ENCODE data around the gene PFDN1.
A peak's percentile ranks its signal among the peaks of the same experiment; 100 is the strongest.

Gene PFDN1

DNA sequence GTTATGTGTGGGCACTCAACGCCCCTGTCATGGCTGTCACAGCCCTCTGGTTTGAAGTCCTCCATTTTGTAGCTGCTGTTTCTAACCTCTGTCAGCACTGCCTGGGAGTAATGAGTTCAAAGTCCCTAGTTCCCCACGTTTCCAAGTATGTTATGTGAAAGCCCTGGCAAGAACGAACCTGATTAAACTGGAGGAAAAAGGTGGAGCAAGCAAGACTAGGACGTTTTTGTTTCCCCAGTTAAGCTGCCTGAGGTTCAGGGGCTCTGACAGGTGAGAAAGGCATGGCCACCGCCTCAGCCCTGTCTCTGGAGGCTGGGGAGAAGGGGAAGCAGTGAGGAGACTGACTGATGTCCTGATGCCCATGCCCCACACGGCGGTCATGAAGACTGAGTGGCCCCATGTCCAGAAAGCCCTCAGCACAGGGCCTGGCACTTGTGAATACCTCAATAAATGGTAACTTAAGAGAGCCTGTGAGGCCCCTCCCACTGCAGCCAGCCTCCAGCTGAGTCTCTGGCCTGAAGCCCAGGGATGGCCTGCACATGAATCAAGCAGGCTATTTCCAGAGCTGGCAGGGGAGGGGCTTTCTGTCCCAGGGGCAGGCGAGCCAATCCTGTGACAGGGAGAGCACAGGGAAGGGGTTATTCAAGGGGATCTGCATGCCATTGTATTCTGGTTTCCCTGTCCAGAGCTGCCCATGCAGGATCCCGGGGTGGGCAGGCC, 61.8 kb downstream of the PFDN1 start:
- DNase-seq (ENCODE audit: low spot score) = no peak
- in situ Hi-C loops (cut with MboI; ENCODE audit: low sequenced_read_pairs, unreplicated experiment) = loop anchor here (25.0 kb wide), 1 partner anchor 471 kb away; the partner anchor contains the start of gene ZMAT2
- TF ChIP-seq, protein P1, sequence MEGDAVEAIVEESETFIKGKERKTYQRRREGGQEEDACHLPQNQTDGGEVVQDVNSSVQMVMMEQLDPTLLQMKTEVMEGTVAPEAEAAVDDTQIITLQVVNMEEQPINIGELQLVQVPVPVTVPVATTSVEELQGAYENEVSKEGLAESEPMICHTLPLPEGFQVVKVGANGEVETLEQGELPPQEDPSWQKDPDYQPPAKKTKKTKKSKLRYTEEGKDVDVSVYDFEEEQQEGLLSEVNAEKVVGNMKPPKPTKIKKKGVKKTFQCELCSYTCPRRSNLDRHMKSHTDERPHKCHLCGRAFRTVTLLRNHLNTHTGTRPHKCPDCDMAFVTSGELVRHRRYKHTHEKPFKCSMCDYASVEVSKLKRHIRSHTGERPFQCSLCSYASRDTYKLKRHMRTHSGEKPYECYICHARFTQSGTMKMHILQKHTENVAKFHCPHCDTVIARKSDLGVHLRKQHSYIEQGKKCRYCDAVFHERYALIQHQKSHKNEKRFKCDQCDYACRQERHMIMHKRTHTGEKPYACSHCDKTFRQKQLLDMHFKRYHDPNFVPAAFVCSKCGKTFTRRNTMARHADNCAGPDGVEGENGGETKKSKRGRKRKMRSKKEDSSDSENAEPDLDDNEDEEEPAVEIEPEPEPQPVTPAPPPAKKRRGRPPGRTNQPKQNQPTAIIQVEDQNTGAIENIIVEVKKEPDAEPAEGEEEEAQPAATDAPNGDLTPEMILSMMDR (IDR thresholded peaks at IDR 0.05; ENCODE audit: borderline replicate concordance, control extremely low read depth, extremely low read depth, insufficient read depth, missing control alignments) = no peak

DNA sequence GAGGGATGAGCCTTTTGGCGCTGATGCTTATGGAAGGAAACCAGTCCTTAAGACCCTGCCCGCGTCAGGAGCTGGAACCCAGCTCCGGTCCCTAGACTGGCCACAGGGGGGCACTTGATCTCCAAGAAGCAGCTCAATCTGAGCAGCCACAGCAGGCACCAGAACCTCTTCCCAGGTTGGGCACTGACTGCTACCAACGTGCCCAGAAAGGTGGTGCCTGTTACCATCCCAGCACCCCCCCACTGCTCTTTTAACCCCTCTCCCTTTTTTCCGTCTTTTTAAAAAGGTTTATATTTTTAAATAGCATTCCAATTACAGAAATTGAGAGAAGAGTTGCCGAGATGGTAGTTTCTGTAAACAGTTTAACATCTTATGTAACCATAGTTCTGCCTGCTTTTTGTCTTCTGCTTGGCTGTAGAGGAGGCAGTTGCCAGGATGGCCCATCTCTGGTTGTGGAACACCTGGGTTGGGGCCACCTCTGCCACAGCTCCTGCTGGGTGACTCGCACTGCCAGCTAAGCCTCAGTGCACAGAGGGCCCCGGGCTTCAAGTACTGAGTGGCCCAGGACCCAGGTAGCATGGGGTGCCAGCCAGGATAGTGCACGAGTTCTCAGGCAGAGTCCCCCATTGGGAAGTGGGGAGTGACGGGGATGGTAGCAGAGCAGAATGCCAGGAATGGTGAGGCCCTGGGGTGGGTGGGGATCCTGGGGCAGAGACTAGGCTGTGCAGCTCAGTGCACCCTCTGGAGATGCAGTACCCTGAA, 62.8 kb downstream of the PFDN1 start:
- in situ Hi-C loops (cut with MboI; ENCODE audit: low sequenced_read_pairs, unreplicated experiment) = loop anchor here (25.0 kb wide), 1 partner anchor 472 kb away; the partner anchor contains the start of gene ZMAT2
- TF ChIP-seq, protein P1 (IDR thresholded peaks at IDR 0.05; ENCODE audit: borderline replicate concordance, control extremely low read depth, extremely low read depth, insufficient read depth, missing control alignments) = peak; percentile 55
- peak; percentile 78 for DNase-seq (ENCODE audit: low spot score)

DNA sequence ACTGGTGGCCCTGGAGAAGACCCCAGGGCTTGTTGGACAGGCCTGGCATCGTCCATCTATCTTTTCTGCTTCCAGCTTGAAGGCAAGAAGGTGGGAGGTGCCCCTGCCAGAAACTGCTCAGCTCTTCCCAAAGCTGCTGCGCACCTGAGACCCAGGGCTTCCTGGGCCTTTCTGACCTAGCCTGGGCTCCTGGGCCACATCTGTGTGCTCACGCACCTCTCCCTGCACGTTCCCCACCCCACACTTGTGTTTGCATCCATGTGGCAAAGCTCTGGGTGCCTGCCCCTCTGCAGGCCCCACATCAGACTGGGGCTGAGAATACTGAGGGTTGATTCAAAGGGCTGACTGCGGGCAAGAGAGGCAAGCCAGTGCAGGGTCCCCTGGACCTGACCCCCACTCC, 63.4 kb downstream of the PFDN1 start:
- no peak for DNase-seq (ENCODE audit: low spot score)
- in situ Hi-C loops (cut with MboI; ENCODE audit: low sequenced_read_pairs, unreplicated experiment) = loop anchor here (25.0 kb wide), 1 partner anchor 473 kb away; the partner anchor contains the start of gene ZMAT2
- TF ChIP-seq, protein P1 (IDR thresholded peaks at IDR 0.05; ENCODE audit: borderline replicate concordance, control extremely low read depth, extremely low read depth, insufficient read depth, missing control alignments) = no peak

DNA sequence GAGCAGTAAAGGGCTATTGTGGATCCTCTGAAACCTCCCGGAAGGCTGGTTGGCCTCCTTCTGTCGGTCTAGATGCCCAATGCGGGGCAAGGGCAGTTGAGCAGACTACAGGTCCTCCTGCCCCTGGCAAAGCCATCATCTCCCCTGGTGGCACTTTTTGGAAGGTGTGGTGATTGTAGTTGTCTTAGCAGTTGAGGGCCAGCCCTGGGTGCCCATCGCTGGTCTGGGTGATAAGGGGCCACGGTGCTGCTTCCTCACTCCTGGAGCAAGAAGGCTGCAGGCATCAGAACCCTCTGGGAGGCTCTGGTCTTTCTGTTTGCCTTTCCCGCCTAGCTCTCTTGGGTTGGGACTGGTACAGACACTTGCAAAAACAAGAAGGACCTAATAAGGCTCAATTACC, 64.1 kb downstream of the PFDN1 start:
- no peak for DNase-seq (ENCODE audit: low spot score)
- TF ChIP-seq, protein P1 (IDR thresholded peaks at IDR 0.05; ENCODE audit: borderline replicate concordance, control extremely low read depth, extremely low read depth, insufficient read depth, missing control alignments) = no peak
- in situ Hi-C loops (cut with MboI; ENCODE audit: low sequenced_read_pairs, unreplicated experiment) = loop anchor here (25.0 kb wide), 1 partner anchor 474 kb away; the partner anchor contains the start of gene ZMAT2

DNA sequence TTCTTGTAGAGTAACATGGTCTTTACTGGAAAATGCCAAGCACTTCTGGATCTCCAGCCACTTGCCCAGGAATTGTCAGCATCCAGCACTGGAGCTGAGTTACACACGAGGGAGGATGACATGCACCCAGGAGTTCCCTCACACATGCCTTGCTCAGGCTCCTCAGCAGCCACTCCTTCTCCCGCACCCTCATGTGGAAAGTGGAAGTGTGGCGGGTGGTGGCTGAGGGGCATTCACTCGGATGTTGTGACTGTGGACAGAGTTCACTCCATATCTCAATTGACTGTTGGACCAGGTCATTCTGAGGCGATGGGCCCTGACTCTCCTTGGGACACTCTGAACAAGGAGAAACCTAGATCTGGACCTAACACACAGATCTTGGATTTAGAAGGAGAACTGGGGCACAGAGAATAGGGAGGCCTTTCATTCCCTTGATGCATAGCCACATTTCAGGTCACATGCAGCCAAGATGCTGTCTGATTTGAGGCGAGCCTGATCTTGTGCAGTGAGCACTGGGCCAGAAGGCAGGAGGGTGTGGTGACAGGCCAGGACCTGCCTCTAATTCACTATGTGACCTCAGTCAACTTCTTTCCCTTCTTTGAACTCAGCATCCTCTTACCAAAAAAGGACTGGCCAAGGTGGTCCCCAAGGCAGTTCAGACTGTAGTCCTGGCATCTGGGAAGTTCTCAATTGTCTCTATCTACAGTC, 65.9 kb downstream of the PFDN1 start:
- DNase-seq (ENCODE audit: low spot score) = no peak
- TF ChIP-seq, protein P1 (IDR thresholded peaks at IDR 0.05; ENCODE audit: borderline replicate concordance, control extremely low read depth, extremely low read depth, insufficient read depth, missing control alignments) = no peak
- in situ Hi-C loops (cut with MboI; ENCODE audit: low sequenced_read_pairs, unreplicated experiment) = loop anchor here (25.0 kb wide), 1 partner anchor 475 kb away; the partner anchor contains the start of gene ZMAT2
